CD14-positive monocyte (primary cell): ENCODE results near the gene DIAPH2. TPM values are rescaled to one million over a fixed set of nuclear protein-coding genes. Genes with fewer than 3 reads are reported as not detected.

Experiments used
- DNase-seq, 3 donors: peaks; one replicate each; pipeline ENCODE4 v3.0.0-alpha.2; 2011 to 2022
- H2AFZ ChIP-seq: 2 replicates; pipeline ENCODE4 v1.6.0; 2012; ENCODE audit warnings: mild to moderate bottlenecking, low read depth, low read length, inconsistent platforms; ENCODE audit not compliant: insufficient read depth, poor library complexity, severe bottlenecking
- H3K27ac ChIP-seq, 2 donors: 1 replicate in 1 of 2; 2 replicates in 1 of 2; pipeline ENCODE4 v1.5.1; 2012 to 2013; ENCODE audit warnings: low read length in 2 of 2, control low read depth in 1 of 2, inconsistent platforms in 1 of 2, low read depth in 1 of 2, mild to moderate bottlenecking in 1 of 2
- H3K27me3 ChIP-seq, 2 donors: one replicate each; pipeline versions ENCODE4 v1.6.0 to v1.6.1; 2011 to 2013; ENCODE audit warnings: low read length in 2 of 2; ENCODE audit not compliant: control insufficient read depth in 2 of 2, insufficient read depth in 2 of 2
- H3K36me3 ChIP-seq, 2 donors: replicated peaks in 1 of 2; 1 replicate in 1 of 2; 2 replicates in 1 of 2; pipeline versions ENCODE4 v1.5.1 to v1.6.1; 2012 to 2013; ENCODE audit warnings: low read length in 2 of 2, control low read depth in 1 of 2, inconsistent platforms in 1 of 2, mild to moderate bottlenecking in 1 of 2; ENCODE audit not compliant: insufficient read depth in 2 of 2, control insufficient read depth in 1 of 2
- H3K4me1 ChIP-seq, 2 donors: 1 replicate in 1 of 2; 2 replicates in 1 of 2; pipeline versions ENCODE4 v1.5.1 to v1.6.1; 2012 to 2013; ENCODE audit warnings: low read length in 2 of 2, control low read depth in 1 of 2, inconsistent platforms in 1 of 2, mild to moderate bottlenecking in 1 of 2, moderate library complexity in 1 of 2; ENCODE audit not compliant: insufficient read depth in 2 of 2, control insufficient read depth in 1 of 2
- H3K4me2 ChIP-seq: replicated peaks from 2 replicates; pipeline ENCODE3; 2012; ENCODE audit warnings: low read length, moderate library complexity, mild to moderate bottlenecking; ENCODE audit not compliant: poor library complexity, severe bottlenecking; ENCODE audit errors: extremely low read depth
- H3K4me3 ChIP-seq, 3 experiments: fragments of 200-600 bp in 1 of 3; sonication (generic) in 1 of 3; replicated peaks in 1 of 3; 1 replicate in 2 of 3; 2 replicates in 1 of 3; pipeline ENCODE4 v1.5.1; 2011 to 2013; ENCODE audit warnings: low read length in 3 of 3, mild to moderate bottlenecking in 3 of 3, control low read depth in 2 of 3, low read depth in 2 of 3, inconsistent platforms in 1 of 3, moderate library complexity in 1 of 3
- H3K79me2 ChIP-seq: 2 replicates; pipeline ENCODE4 v1.6.0; 2012; ENCODE audit warnings: mild to moderate bottlenecking, control low read depth, inconsistent platforms, low read length, moderate library complexity; ENCODE audit not compliant: insufficient read depth
- H3K9ac ChIP-seq: 2 replicates; pipeline ENCODE4 v1.6.0; 2017; ENCODE audit warnings: low read length, mild to moderate bottlenecking; ENCODE audit not compliant: insufficient read depth, poor library complexity, severe bottlenecking
- H3K9me3 ChIP-seq, 2 donors: replicated peaks in 1 of 2; 1 replicate in 1 of 2; 2 replicates in 1 of 2; pipeline versions ENCODE4 v1.5.1 to v1.6.1; 2012 to 2013; ENCODE audit warnings: low read length in 2 of 2, control low read depth in 1 of 2; ENCODE audit not compliant: control insufficient read depth in 1 of 2, insufficient read depth in 1 of 2
- H4K20me1 ChIP-seq: 2 replicates; pipeline ENCODE4 v1.6.0; 2012; ENCODE audit warnings: mild to moderate bottlenecking, low read length, control low read depth, moderate library complexity; ENCODE audit not compliant: insufficient read depth
- H3K27ac Mint-ChIP-seq, 7 donors: one replicate each; pipeline ENCODE4 v1.8.0; 2020; ENCODE audit warnings: mild to moderate bottlenecking in 7 of 7, mixed read lengths in 7 of 7, moderate library complexity in 6 of 7, inconsistent platforms in 2 of 7
- H3K27me3 Mint-ChIP-seq, 3 donors: one replicate each; pipeline ENCODE4 v1.8.0; 2021 to 2022; ENCODE audit warnings: low read depth in 3 of 3, mild to moderate bottlenecking in 3 of 3, mixed read lengths in 3 of 3, moderate library complexity in 3 of 3, inconsistent platforms in 1 of 3
- H3K36me3 Mint-ChIP-seq, 2 donors: one replicate each; pipeline ENCODE4 v1.8.0; 2020; ENCODE audit warnings: mixed read lengths in 2 of 2, inconsistent platforms in 1 of 2, mild to moderate bottlenecking in 1 of 2
- H3K4me1 Mint-ChIP-seq: one replicate; pipeline ENCODE4 v1.8.0; 2020; ENCODE audit warnings: mild to moderate bottlenecking, mixed read lengths
- H3K4me3 Mint-ChIP-seq, 2 donors: one replicate each; pipeline ENCODE4 v1.8.0; 2020; ENCODE audit warnings: mild to moderate bottlenecking in 2 of 2, mixed read lengths in 2 of 2, moderate library complexity in 1 of 2
- H3K9me3 Mint-ChIP-seq, 7 donors: one replicate each; pipeline ENCODE4 v1.8.0; 2020 to 2022; ENCODE audit warnings: mixed read lengths in 7 of 7, mild to moderate bottlenecking in 6 of 7, moderate library complexity in 6 of 7, inconsistent platforms in 2 of 7
- WGBS: methylation state at CpG from one replicate; pipeline ENCODE4 v1.1.5; 2013; ENCODE audit warnings: missing lambda C conversion rate; ENCODE audit not compliant: insufficient coverage; 5-methylcytosine and 5-hydroxymethylcytosine counted together
- intact Hi-C, 2 donors: fragments of 100-400 bp; cut with micrococcal nuclease; formaldehyde crosslinking; loops; one replicate each; pipeline versions ENCODE4 v1.15.0 to v1.15.1; 2023
- polyA plus RNA-seq, 3 donors: library from polyadenylated mRNA; depleted of rRNA in 1 of 3; unstranded in 2 of 3; stranded (reverse) in 1 of 3; fragments of 300-500 nt in 2 of 3; fragments of >200 nt in 1 of 3; fragmentation: Illumina TruSeq in 2 of 3; gene quantifications; 1 replicate in 2 of 3; 2 replicates in 1 of 3; pipeline ENCODE4 v1.2.3, GENCODE V29; 2012 to 2021
- TF ChIP-seq, protein P1 (sequence below): fragments of 200-600 bp; IDR thresholded peaks from one replicate; pipeline ENCODE4 v1.8.0; 2022; ENCODE audit warnings: antibody characterized with exemption, mild to moderate bottlenecking

The DIAPH2 gene
- polyA plus RNA-seq, 3 donors = 9.5 to 20.5 (median 11.4) TPM

DNA sequence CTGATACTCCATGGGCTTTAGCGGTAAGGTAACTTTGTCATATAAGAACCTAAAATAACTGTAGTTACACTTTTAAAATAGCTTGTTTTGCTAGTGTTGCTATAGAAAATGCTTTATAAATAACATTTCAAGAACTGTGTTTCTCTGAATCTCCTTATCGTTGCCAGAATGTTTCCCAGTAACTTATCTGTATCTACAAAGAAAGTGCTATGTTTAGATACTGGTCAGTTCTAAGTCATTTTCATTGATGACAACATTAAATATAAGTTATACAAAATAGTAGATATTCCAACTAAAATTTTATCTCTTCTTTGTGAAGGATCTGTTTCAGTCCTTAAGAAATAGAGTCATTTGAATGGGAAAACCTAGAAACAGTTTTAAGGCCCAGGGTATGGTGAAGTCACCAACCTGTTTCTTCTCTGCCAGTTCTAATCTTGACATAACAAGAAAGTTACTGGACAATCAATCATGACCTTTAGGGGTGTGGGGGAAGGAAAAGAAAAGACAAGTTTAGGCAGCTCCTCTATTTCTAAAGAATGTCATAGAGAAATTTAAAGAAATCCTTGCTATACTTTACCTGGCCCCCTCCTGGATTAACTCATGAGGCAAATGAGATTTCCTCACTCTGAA, 625.0 kb downstream of the DIAPH2 start:
- Mint-ChIP-seq H3K36me3 (peaks cover 0 to 6% of the 10 kb centered on the region in 2 donors), H3K27ac (no peak overlapping the region), H3K9me3 (peaks cover 0 to 1% (median 0%) of the 10 kb centered on the region in 7 donors), H3K27me3 (peaks cover 0 to 9% (median 0%) of the 10 kb centered on the region in 3 donors), H3K4me1 (no peaks in the 10 kb centered on the region), H3K4me3 (no peak overlapping the region)
- no peak overlapping the region for H3K9ac ChIP-seq
- no peaks in the 10 kb centered on the region for H4K20me1 ChIP-seq
- H3K79me2 ChIP-seq = no peaks in the 10 kb centered on the region
- H3K4me3 ChIP-seq = no peak overlapping the region
- H3K9me3 ChIP-seq = no peaks in the 10 kb centered on the region
- no peak overlapping the region for H2AFZ ChIP-seq
- intact Hi-C loops = no loop called here
- no peak overlapping the region for H3K4me2 ChIP-seq
- H3K27me3 ChIP-seq = no peaks in the 10 kb centered on the region
- H3K4me1 ChIP-seq = no peaks in the 10 kb centered on the region
- no CpG with 5 or more reads among the region's 2 CpGs for WGBS
- no peaks in the 10 kb centered on the region for H3K36me3 ChIP-seq
- DNase-seq = no peak
- H3K27ac ChIP-seq = no peak overlapping the region
- TF ChIP-seq, protein P1, sequence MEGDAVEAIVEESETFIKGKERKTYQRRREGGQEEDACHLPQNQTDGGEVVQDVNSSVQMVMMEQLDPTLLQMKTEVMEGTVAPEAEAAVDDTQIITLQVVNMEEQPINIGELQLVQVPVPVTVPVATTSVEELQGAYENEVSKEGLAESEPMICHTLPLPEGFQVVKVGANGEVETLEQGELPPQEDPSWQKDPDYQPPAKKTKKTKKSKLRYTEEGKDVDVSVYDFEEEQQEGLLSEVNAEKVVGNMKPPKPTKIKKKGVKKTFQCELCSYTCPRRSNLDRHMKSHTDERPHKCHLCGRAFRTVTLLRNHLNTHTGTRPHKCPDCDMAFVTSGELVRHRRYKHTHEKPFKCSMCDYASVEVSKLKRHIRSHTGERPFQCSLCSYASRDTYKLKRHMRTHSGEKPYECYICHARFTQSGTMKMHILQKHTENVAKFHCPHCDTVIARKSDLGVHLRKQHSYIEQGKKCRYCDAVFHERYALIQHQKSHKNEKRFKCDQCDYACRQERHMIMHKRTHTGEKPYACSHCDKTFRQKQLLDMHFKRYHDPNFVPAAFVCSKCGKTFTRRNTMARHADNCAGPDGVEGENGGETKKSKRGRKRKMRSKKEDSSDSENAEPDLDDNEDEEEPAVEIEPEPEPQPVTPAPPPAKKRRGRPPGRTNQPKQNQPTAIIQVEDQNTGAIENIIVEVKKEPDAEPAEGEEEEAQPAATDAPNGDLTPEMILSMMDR = no peak

DNA sequence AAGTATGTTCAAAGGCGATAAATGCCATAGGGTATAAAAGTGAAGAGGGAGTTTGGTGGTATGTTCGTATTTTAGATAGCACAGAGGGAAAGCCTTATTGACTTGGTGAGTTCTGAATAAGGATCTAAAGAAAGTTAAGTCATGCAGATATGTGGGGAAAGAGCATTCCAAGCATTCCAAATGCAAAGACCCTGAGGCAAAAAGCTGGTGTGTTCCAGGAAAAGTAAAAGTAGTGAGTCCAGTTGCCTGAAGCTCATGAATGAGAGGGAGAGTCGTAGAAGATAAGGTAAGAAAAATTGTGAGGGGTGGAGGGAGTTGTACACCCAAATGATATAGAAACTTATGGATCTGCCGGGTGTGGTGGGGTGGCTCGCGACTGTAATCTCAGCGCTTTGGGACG, 625.7 kb downstream of the DIAPH2 start:
- 96% methylated on average over 3 of the region's 8 CpGs for WGBS
- H3K4me1 Mint-ChIP-seq = no peaks in the 10 kb centered on the region
- Histone ChIP-seq H3K9ac (no peak overlapping the region), H3K79me2 (no peaks in the 10 kb centered on the region), H2AFZ (no peak overlapping the region), H3K36me3 (no peaks in the 10 kb centered on the region), H3K4me3 (no peak overlapping the region), H3K4me2 (no peak overlapping the region), H3K9me3 (no peaks in the 10 kb centered on the region), H4K20me1 (no peaks in the 10 kb centered on the region), H3K4me1 (no peaks in the 10 kb centered on the region), H3K27me3 (no peaks in the 10 kb centered on the region), H3K27ac (no peak overlapping the region)
- H3K36me3 Mint-ChIP-seq = peaks cover 0 to 4% of the 10 kb centered on the region in 2 donors
- no peak overlapping the region for H3K4me3 Mint-ChIP-seq
- H3K27me3 Mint-ChIP-seq = peaks cover 0 to 9% (median 0%) of the 10 kb centered on the region in 3 donors
- no peak for DNase-seq
- H3K9me3 Mint-ChIP-seq = peaks cover 0 to 1% (median 0%) of the 10 kb centered on the region in 7 donors
- no peak overlapping the region for H3K27ac Mint-ChIP-seq
- intact Hi-C loops = no loop called here
- TF ChIP-seq, protein P1 = no peak
